ENCODE measurements around the gene CPTP. TPM values are rescaled to one million over a fixed set of nuclear protein-coding genes. Genes with fewer than 3 reads are reported as not detected.

Gene CPTP
- total and polyA plus RNA-seq, 4 donors, result 7.9 to 45.1 (median 22.5) TPM

GRCh38 chr1:1320666-1321448 lies 3.7 kb upstream of the CPTP start:
- Histone ChIP-seq H3K4me1 (ENCODE audit: control insufficient read depth in 4 of 4, insufficient read depth in 4 of 4, low read length in 3 of 4) (peaks cover 6 to 29% (median 19%) of the 10 kb centered on the region in 4 donors), H3K4me3 (ENCODE audit: low read depth in 1 of 3, low read length in 3 of 3) (no peak overlapping the region), H3K36me3 (ENCODE audit: control insufficient read depth in 4 of 4, insufficient read depth in 3 of 4, low read depth in 1 of 4, low read length in 3 of 4) (peaks cover 2 to 7% (median 3%) of the 10 kb centered on the region in 4 donors), H3K9me3 (ENCODE audit: control insufficient read depth in 4 of 4, low read length in 3 of 4) (no peaks in the 10 kb centered on the region), H3K27me3 (ENCODE audit: control insufficient read depth in 4 of 4, insufficient read depth in 4 of 4, low read length in 3 of 4) (no peaks in the 10 kb centered on the region), H3K27ac (ENCODE audit: low read depth in 1 of 2, low read length in 2 of 2) (no peak overlapping the region), H3K9ac (ENCODE audit: low read depth in 1 of 2, low read length in 2 of 2) (no peak overlapping the region)
- TF ChIP-seq FOXA2 (IDR thresholded peaks at IDR 0.05), result no peak
- no peak for DNase-seq (ENCODE audit: low spot score)
- 90% methylated on average over 23 of the region's 23 CpGs for WGBS

- TF ChIP-seq YY1 (IDR thresholded peaks at IDR 0.05), result no peak
- Histone ChIP-seq H3K36me3 (ENCODE audit: control insufficient read depth in 4 of 4, insufficient read depth in 3 of 4, low read depth in 1 of 4, low read length in 3 of 4) (peaks cover 0 to 7% (median 4%) of the 10 kb centered on the region in 4 donors), H3K4me1 (ENCODE audit: control insufficient read depth in 4 of 4, insufficient read depth in 4 of 4, low read length in 3 of 4) (peaks cover 7 to 36% (median 25%) of the 10 kb centered on the region in 4 donors), H3K4me3 (ENCODE audit: low read depth in 1 of 3, low read length in 3 of 3) (no peak overlapping the region), H3K27me3 (ENCODE audit: control insufficient read depth in 4 of 4, insufficient read depth in 4 of 4, low read length in 3 of 4) (no peaks in the 10 kb centered on the region), H3K27ac (ENCODE audit: low read depth in 1 of 2, low read length in 2 of 2) (no peak overlapping the region), H3K9ac (ENCODE audit: low read depth in 1 of 2, low read length in 2 of 2) (no peak overlapping the region), H3K9me3 (ENCODE audit: control insufficient read depth in 4 of 4, low read length in 3 of 4) (no peaks in the 10 kb centered on the region)
- DNase-seq (ENCODE audit: low spot score), result no peak
- WGBS, result 98% methylated on average over 8 of the region's 8 CpGs
These were observed 3.1 kb upstream of the CPTP start for GRCh38 chr1:1321477-1321876.

- TF ChIP-seq MAX (IDR thresholded peaks at IDR 0.05) (no peak), GABPA (IDR thresholded peaks at IDR 0.05 in 1 of 2, conservative IDR thresholded peaks at IDR 0.05 in 1 of 2) (no peak), ATF3 (IDR thresholded peaks at IDR 0.05) (no peak), RAD21 (IDR thresholded peaks at IDR 0.05) (no peak)
- no peak for DNase-seq (ENCODE audit: low spot score)
- H3K9ac ChIP-seq (ENCODE audit: low read depth in 1 of 2, low read length in 2 of 2), result no peak overlapping the region
- H3K36me3 ChIP-seq (ENCODE audit: control insufficient read depth in 4 of 4, insufficient read depth in 3 of 4, low read depth in 1 of 4, low read length in 3 of 4), result peaks cover 2 to 7% (median 4%) of the 10 kb centered on the region in 4 donors
- H3K27ac ChIP-seq (ENCODE audit: low read depth in 1 of 2, low read length in 2 of 2), result no peak overlapping the region
- H3K27me3 ChIP-seq (ENCODE audit: control insufficient read depth in 4 of 4, insufficient read depth in 4 of 4, low read length in 3 of 4), result no peaks in the 10 kb centered on the region
- H3K4me1 ChIP-seq (ENCODE audit: control insufficient read depth in 4 of 4, insufficient read depth in 4 of 4, low read length in 3 of 4), result peaks cover 7 to 41% (median 28%) of the 10 kb centered on the region in 4 donors
- H3K4me3 ChIP-seq (ENCODE audit: low read depth in 1 of 3, low read length in 3 of 3), result no peak overlapping the region
- H3K9me3 ChIP-seq (ENCODE audit: control insufficient read depth in 4 of 4, low read length in 3 of 4), result no peaks in the 10 kb centered on the region
- 90% methylated on average over 13 of the region's 14 CpGs for WGBS
These were observed 2.2 kb upstream of the CPTP start for GRCh38 chr1:1322418-1322817.

GRCh38 chr1:1322952-1323351 lies 1.6 kb upstream of the CPTP start:
- no peak for TF ChIP-seq FOXA2 (IDR thresholded peaks at IDR 0.05)
- TF ChIP-seq SP1 (IDR thresholded peaks at IDR 0.05), result no peak
- Histone ChIP-seq H3K27me3 (ENCODE audit: control insufficient read depth in 4 of 4, insufficient read depth in 4 of 4, low read length in 3 of 4) (no peaks in the 10 kb centered on the region), H3K27ac (ENCODE audit: low read depth in 1 of 2, low read length in 2 of 2) (no peak overlapping the region), H3K36me3 (ENCODE audit: control insufficient read depth in 4 of 4, insufficient read depth in 3 of 4, low read depth in 1 of 4, low read length in 3 of 4) (peaks cover 2 to 9% (median 7%) of the 10 kb centered on the region in 4 donors), H3K4me3 (ENCODE audit: low read depth in 1 of 3, low read length in 3 of 3) (no peak overlapping the region), H3K4me1 (ENCODE audit: control insufficient read depth in 4 of 4, insufficient read depth in 4 of 4, low read length in 3 of 4) (peaks cover 7 to 39% (median 28%) of the 10 kb centered on the region in 4 donors), H3K9me3 (ENCODE audit: control insufficient read depth in 4 of 4, low read length in 3 of 4) (no peaks in the 10 kb centered on the region), H3K9ac (ENCODE audit: low read depth in 1 of 2, low read length in 2 of 2) (no peak overlapping the region)
- DNase-seq (ENCODE audit: low spot score), result no peak
- WGBS, result 97% methylated on average over 10 of the region's 10 CpGs
